Nephron (organoid): ENCODE data around the gene INA.
A peak's percentile ranks its signal among the peaks of the same experiment; 100 is the strongest.

Experiments
- H3K27ac Mint-ChIP-seq, 3 experiments: 2 replicates each; pipeline ENCODE4 v1.8.0; 2020; ENCODE audit warnings: mixed read lengths in 3 of 3, mild to moderate bottlenecking in 2 of 3, moderate library complexity in 1 of 3
- H3K27me3 Mint-ChIP-seq: 2 replicates; pipeline ENCODE4 v1.8.0; 2021; ENCODE audit warnings: low read depth, mild to moderate bottlenecking, moderate library complexity, mixed read lengths
- H3K36me3 Mint-ChIP-seq: 2 replicates; pipeline ENCODE4 v1.8.0; 2020; ENCODE audit warnings: low read depth, mixed read lengths
- H3K4me1 Mint-ChIP-seq: 2 replicates; pipeline ENCODE4 v1.8.0; 2020; ENCODE audit warnings: mixed read lengths
- H3K4me3 Mint-ChIP-seq, 3 experiments: 2 replicates each; pipeline ENCODE4 v1.8.0; 2020; ENCODE audit warnings: mild to moderate bottlenecking in 3 of 3, mixed read lengths in 3 of 3, moderate library complexity in 2 of 3
- H3K9me3 Mint-ChIP-seq: 2 replicates; pipeline ENCODE4 v1.8.0; 2020; ENCODE audit warnings: mixed read lengths
- TF ChIP-seq, protein P1 (sequence below), 3 experiments: fragments of 200-600 bp; sonication (generic); IDR thresholded peaks; one replicate each; pipeline ENCODE4 v1.5.0; 2021; ENCODE audit warnings: antibody characterized with exemption in 3 of 3; ENCODE audit not compliant: unreplicated experiment in 3 of 3

INA gene

GRCh38 chr10:103262229-103262628 is 14.7 kb upstream of the INA start:
- H3K27me3 Mint-ChIP-seq = peaks cover 19% of the 10 kb centered on the region
- H3K9me3 Mint-ChIP-seq = peaks cover 23% of the 10 kb centered on the region
- no peaks in the 10 kb centered on the region for H3K36me3 Mint-ChIP-seq
- no peaks in the 10 kb centered on the region for H3K4me1 Mint-ChIP-seq
- TF ChIP-seq, protein P1, sequence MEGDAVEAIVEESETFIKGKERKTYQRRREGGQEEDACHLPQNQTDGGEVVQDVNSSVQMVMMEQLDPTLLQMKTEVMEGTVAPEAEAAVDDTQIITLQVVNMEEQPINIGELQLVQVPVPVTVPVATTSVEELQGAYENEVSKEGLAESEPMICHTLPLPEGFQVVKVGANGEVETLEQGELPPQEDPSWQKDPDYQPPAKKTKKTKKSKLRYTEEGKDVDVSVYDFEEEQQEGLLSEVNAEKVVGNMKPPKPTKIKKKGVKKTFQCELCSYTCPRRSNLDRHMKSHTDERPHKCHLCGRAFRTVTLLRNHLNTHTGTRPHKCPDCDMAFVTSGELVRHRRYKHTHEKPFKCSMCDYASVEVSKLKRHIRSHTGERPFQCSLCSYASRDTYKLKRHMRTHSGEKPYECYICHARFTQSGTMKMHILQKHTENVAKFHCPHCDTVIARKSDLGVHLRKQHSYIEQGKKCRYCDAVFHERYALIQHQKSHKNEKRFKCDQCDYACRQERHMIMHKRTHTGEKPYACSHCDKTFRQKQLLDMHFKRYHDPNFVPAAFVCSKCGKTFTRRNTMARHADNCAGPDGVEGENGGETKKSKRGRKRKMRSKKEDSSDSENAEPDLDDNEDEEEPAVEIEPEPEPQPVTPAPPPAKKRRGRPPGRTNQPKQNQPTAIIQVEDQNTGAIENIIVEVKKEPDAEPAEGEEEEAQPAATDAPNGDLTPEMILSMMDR (IDR thresholded peaks at IDR 0.05; ENCODE audit: unreplicated experiment in 3 of 3) = no peak
- no peak overlapping the region for H3K27ac Mint-ChIP-seq
- H3K4me3 Mint-ChIP-seq = no peak overlapping the region

GRCh38 chr10:103265717-103266329 is 11.1 kb upstream of the INA start:
- Mint-ChIP-seq H3K4me3 (no peak overlapping the region), H3K27me3 (peaks cover 24% of the 10 kb centered on the region), H3K4me1 (no peaks in the 10 kb centered on the region), H3K27ac (no peak overlapping the region), H3K9me3 (peaks cover 5% of the 10 kb centered on the region), H3K36me3 (no peaks in the 10 kb centered on the region)
- TF ChIP-seq, protein P1 (IDR thresholded peaks at IDR 0.05; ENCODE audit: unreplicated experiment in 3 of 3) = no peak

DNA sequence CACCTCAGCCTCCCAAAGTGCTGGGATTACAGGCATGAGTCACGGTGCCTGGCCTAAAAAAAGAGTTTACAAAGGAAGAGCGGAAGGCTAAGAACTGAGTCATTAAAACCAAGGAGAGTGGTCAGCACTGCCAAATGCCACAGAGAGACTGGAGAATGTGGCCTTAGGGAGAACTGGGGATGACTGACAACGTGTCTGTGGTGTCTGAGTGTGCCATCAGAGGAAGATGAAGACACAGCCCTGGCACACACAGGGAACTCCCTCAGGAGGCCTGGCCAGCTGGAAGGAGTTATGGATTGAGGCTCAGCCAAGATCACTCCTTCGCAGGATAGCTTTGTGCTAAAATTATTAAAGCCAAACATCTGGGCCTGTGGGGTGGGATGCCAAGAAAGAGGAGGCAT is 3.9 kb upstream of the INA start:
- TF ChIP-seq, protein P1 (IDR thresholded peaks at IDR 0.05; ENCODE audit: unreplicated experiment in 3 of 3) = no peak
- H3K9me3 Mint-ChIP-seq = no peaks in the 10 kb centered on the region
- H3K27ac Mint-ChIP-seq = no peak overlapping the region
- no peaks in the 10 kb centered on the region for H3K36me3 Mint-ChIP-seq
- no peaks in the 10 kb centered on the region for H3K4me1 Mint-ChIP-seq
- H3K4me3 Mint-ChIP-seq = no peak overlapping the region
- peaks cover 57% of the 10 kb centered on the region for H3K27me3 Mint-ChIP-seq

- peak overlapping the region; percentile 56 to 76 (median 61) for H3K4me3 Mint-ChIP-seq
- TF ChIP-seq, protein P1 (IDR thresholded peaks at IDR 0.05; ENCODE audit: unreplicated experiment in 3 of 3) = no peak
- peaks cover 87% of the 10 kb centered on the region for H3K27me3 Mint-ChIP-seq
- peaks cover 5% of the 10 kb centered on the region for H3K36me3 Mint-ChIP-seq
- peaks cover 7% of the 10 kb centered on the region for H3K4me1 Mint-ChIP-seq
- H3K9me3 Mint-ChIP-seq = peaks cover 3% of the 10 kb centered on the region
- H3K27ac Mint-ChIP-seq = no peak overlapping the region
Observed at GRCh38 chr10:103276251-103276895, 565 bp upstream of the INA start.

GRCh38 chr10:103277713-103278536 is 987 bp downstream of the INA start:
- no peak overlapping the region for H3K27ac Mint-ChIP-seq
- peaks cover 5% of the 10 kb centered on the region for H3K36me3 Mint-ChIP-seq
- peaks cover 85% of the 10 kb centered on the region for H3K27me3 Mint-ChIP-seq
- peak overlapping the region; percentile 77 to 87 (median 83) for H3K4me3 Mint-ChIP-seq
- H3K9me3 Mint-ChIP-seq = peaks cover 6% of the 10 kb centered on the region
- TF ChIP-seq, protein P1 (IDR thresholded peaks at IDR 0.05; ENCODE audit: unreplicated experiment in 3 of 3) = no peak
- H3K4me1 Mint-ChIP-seq = peaks cover 16% of the 10 kb centered on the region
